ENCODE measurements around the gene POLR3K.

DNA sequence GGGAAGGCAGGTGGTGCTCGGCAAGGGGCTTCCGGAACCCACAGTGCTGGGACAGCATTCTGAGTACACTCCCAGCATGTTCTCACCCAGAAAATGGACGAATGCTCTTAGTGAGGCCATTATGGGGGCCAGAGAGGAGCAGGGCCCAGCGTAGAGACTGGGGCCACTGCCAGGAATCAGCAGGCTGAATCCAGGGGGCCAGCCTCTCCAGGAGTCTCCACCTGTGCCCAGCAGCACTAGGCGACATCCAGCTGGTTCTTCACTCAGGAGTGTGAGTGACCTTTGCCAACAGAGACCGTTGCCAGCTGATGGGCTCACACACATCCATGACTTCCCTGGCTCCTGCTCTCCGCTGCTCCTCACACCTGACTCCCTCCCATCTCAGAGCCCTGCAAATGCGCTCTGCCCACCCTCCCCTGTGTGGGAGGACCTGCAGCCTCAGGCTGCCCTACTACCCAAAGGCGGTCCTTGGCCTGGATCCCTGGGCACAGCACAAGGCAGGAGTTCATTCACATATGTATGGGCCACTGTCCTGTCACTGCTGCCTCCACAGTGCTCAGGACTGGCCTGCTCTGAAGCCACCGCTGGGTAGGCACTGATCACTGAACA lies 13.9 kb upstream of the POLR3K start:
- TF ChIP-seq, protein P1, sequence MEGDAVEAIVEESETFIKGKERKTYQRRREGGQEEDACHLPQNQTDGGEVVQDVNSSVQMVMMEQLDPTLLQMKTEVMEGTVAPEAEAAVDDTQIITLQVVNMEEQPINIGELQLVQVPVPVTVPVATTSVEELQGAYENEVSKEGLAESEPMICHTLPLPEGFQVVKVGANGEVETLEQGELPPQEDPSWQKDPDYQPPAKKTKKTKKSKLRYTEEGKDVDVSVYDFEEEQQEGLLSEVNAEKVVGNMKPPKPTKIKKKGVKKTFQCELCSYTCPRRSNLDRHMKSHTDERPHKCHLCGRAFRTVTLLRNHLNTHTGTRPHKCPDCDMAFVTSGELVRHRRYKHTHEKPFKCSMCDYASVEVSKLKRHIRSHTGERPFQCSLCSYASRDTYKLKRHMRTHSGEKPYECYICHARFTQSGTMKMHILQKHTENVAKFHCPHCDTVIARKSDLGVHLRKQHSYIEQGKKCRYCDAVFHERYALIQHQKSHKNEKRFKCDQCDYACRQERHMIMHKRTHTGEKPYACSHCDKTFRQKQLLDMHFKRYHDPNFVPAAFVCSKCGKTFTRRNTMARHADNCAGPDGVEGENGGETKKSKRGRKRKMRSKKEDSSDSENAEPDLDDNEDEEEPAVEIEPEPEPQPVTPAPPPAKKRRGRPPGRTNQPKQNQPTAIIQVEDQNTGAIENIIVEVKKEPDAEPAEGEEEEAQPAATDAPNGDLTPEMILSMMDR (conservative IDR thresholded peaks at IDR 0.05; ENCODE audit: low read length): no peak
- TF ChIP-seq EZH2phosphoT487 (IDR thresholded peaks at IDR 0.05; ENCODE audit: borderline replicate concordance, low read depth, low read length): no peak
